GM18868 (cell line): ENCODE data around the gene RIMS1.
"Not testable (repeated sequence)": the region's sequence is repeated elsewhere in the genome, so short reads cannot be mapped to it uniquely, and the experiment has no call there.

ENCODE experiments used
- ATAC-seq: cut with Tn5 transposase; IDR thresholded peaks from one replicate; pipeline ENCODE4 v1.9.1; 2021; ENCODE audit warnings: mild to moderate bottlenecking, moderate library complexity; ENCODE audit not compliant: unreplicated experiment

The RIMS1 gene

DNA sequence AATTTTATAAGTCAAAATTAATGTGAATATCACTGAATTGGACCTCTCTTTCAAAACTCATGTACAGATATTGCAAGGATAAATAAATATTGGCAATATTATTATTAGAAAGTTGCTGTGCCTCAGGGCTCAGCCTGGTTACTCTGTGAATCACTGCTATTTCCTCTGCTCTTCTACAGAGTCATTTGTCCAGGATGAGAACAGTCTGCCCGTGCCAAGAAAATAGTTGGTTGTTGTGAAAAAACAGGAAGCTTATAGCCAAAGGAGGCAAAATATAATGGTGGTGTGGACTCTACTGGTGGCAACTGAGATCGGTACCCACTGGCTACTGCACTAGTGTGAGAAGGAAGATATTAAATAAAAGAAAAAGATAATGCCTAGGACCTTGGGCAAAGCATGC is 93.6 kb downstream of the RIMS1 start:
- no peak for ATAC-seq

GRCh38 chr6:71982389-71982788 is 96.0 kb downstream of the RIMS1 start:
- ATAC-seq = peak; percentile 94

DNA sequence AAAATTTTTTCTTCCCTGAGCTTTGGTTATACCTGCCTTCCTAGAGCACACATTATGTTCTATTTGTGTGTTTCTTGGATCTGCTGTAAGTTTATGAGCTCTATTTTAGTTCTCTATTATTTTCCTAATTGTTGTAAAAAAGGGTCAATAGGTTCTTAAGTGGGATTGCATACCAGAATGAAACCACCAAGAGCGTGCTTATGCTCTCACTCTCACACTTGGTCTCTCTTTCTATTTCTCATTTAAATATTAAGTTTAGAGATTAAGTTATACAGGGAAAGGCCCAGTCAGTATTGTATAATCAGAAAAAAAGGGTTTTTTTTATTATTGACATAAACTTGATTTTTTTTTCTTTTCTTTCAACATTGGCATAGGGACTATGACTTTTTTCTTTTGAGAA is 96.8 kb downstream of the RIMS1 start:
- ATAC-seq = no peak

DNA sequence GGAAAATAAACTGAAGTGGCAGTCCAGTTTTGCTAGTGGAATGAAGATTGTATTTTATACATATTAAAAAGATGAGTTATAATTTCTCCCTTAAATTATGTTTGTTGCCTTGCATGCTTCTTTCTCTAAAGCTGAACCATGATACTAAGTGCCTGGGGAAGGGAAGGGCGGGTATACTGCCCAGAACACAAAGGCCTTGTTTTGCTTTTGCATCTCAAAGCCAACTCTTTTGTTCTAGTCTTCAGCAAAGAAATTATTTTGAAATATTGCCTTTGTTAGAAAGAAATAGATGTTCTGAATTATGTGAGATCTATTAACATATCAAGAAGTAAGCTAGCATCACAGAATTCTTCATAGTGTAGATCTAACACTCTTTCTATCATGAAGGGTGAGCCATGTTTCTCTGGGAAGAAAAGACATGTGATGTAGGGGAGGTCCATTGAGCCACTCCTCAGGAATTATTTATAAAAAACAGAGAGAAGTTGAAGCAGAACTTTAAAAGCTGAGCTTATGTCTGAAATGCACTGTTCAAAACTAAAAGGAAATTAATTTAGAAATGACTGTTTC is 108.4 kb downstream of the RIMS1 start:
- ATAC-seq = no peak

- no peak for ATAC-seq
These were observed 111.0 kb downstream of the RIMS1 start for GRCh38 chr6:71997341-71997740.

- ATAC-seq = no peak
These were observed 116.1 kb downstream of the RIMS1 start for GRCh38 chr6:72002415-72002814.

- not testable (repeated sequence) for ATAC-seq
These were observed 120.2 kb downstream of the RIMS1 start for GRCh38 chr6:72006591-72006990.

DNA sequence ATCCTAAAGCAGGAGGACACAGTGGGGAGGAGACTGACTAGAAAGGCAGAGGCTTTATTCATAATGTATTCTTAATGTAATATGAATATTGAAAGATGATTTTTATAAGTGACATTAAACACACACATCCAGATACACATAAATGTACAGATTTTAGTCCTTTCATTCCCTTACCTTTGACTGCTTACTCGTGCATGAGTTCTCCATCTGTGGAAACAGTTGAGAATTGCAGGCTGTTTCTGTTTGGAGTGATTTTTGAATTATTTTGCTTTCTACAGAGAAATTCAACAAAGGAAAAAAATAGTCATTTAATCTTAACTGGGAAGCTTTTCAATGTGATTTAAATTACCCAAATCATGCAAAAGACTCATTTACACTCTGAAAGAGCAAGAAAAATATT is 136.5 kb downstream of the RIMS1 start:
- ATAC-seq = no peak

DNA sequence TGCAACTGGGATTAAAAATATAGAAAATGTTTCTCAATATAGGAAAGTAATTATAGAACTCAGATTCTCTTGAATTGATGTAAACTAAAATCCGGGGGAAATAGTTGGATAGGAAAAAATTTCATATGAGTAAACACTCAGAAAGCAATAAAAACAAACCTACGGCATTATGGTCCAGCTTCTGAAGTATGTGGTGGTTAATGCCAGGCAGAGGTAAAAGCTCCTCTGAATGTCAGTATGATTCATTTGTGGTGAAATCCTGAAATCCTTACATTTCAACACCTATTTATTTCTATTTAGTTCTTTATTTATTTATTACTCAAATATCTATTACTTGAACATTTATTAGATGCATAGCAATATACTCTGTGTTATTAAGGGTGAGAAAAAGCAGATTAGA is 145.1 kb downstream of the RIMS1 start:
- ATAC-seq = no peak

DNA sequence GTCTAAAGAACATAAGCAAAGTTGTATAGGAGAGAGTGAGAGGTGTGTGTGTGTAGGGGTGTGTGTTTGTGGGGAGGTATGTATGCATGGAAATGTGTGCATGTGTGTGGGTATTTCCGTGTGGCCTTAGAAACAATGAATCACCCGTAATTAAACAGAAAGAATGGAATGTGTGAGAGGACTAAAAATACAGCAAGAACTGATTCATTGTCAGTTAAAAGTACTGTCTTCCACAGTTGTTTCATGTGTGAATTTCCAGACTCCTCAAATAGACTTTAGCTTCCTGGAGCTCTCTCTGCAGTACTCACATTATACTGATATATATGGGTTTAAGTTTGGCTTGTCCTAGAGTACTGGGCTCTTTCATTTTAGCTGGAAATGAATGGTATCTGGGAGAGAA is 145.7 kb downstream of the RIMS1 start:
- no peak for ATAC-seq

DNA sequence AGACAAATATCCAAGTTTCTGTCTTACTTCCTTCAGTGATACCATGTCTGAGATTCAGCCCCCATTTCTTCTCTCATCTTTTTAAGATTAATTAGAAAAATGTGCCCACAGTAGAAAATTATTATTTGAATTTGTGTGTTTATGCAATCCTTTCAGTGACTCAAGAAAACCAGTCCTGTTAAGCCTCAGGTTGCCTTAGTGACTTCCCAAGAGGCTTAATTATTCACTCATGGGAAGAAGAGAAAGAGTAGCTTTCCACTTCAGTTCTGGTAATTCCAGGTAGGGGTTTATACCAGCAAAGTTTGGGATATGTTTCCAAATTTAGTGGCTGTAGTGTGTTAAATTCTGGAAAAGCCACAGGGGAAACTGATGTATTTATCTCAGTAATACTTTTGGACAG is 149.1 kb downstream of the RIMS1 start:
- ATAC-seq = no peak

- ATAC-seq = no peak
These were observed 149.6 kb downstream of the RIMS1 start for GRCh38 chr6:72035966-72036365.

DNA sequence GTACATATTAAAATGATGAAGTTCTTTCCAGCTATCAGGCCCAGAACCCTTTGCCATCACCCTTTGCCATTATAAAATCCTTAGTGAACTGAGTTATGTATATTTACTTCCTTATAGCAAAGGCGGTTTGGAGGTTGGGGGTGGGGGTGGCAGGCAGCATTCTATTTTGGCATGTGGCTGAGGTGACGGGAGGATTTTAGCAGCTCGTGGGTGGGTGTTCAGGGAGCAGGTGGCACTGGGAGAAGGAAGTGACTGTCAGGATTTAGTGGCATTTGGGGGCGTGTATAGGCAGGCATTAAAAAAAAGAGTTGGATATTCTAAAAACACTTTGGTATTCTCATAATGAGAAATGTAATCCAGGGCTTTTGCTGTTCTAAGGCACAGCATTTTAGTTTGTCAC is 150.7 kb downstream of the RIMS1 start:
- ATAC-seq = no peak

DNA sequence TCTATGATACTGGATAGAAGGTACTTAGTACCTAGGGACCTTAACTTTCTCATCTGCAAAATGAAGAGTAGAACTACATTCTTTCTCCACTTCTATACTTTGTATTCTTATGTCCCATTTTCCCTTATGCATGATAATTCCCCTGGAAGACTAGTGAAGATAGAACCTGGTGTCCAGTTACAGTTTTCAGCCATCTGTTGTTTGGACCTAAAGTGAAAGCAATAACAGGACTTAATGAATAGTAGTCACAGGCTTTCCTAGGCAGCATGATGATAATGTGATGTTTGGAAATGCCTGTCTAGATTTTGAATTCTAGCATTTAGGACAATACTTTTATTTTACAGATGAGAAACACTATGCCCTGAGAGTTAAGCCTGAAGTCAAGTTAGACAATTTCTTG is 153.8 kb downstream of the RIMS1 start:
- no peak for ATAC-seq

DNA sequence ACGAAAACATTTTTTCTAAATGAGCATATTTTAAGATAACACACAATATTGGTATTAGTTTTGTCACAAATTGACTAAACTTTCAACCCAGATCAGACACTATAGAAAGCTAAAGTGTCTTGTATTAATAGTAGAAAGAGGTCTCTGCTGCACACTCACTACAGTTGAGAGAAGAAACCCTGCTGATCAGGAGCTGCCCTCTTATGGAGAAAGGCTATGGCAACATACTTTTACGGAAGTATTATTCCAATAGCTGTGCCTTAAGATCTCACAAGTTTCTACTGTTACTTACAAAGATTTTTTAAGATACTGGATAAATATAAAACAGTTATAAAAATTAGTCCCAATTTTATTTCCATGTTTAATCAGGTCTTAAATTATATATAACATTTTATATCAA is 155.7 kb downstream of the RIMS1 start:
- ATAC-seq = no peak

- no peak for ATAC-seq
These were observed 161.7 kb downstream of the RIMS1 start for GRCh38 chr6:72048080-72048479.

DNA sequence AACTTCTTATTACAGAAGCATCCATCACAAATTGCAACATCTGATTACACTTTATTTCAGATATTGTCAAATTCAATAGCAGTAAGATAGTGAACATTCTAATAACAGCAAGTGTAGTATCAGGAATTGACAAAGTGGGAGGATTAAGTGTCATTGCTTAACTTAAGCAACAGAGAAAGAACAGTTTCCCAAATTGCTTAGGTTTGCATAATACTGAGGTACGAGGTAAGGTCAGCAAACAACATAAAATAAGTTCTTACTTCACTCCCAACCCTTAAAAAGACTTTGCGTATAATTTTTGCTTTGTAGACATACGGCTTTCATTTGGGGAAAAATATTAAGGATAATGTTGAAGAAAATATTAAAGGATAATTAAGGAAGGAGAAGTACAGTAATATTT is 163.0 kb downstream of the RIMS1 start:
- ATAC-seq = no peak

- ATAC-seq = no peak
These were observed 174.9 kb downstream of the RIMS1 start for GRCh38 chr6:72061286-72061685.

DNA sequence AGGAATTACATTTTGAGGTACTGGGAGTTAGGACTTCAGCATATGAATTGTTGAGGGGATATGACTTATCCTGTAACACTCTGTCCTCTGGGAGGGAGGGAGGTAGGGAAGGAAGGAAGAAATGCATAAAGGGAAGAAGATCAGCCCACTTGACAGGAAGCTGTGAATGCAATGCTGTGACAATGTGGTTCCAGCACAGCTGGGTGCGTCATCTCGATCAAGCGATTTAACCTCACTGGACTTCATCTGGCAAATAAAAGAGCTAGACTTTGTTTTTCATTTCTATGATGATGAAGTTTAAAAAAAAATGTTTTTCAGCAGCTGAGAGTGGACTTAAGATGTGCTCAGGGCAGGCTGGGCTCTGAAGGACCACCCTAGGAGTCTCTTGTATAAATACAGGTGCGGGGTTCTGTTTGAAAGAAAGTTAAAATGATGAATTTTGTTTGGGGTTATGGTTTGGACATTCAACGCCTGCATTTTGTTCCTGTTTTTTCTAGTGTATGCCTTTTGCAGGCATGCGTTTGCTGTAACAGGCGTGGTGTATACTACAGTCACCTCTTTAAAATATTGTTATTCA is 178.1 kb downstream of the RIMS1 start:
- no peak for ATAC-seq

GRCh38 chr6:72078096-72078495 is 191.7 kb downstream of the RIMS1 start:
- no peak for ATAC-seq

DNA sequence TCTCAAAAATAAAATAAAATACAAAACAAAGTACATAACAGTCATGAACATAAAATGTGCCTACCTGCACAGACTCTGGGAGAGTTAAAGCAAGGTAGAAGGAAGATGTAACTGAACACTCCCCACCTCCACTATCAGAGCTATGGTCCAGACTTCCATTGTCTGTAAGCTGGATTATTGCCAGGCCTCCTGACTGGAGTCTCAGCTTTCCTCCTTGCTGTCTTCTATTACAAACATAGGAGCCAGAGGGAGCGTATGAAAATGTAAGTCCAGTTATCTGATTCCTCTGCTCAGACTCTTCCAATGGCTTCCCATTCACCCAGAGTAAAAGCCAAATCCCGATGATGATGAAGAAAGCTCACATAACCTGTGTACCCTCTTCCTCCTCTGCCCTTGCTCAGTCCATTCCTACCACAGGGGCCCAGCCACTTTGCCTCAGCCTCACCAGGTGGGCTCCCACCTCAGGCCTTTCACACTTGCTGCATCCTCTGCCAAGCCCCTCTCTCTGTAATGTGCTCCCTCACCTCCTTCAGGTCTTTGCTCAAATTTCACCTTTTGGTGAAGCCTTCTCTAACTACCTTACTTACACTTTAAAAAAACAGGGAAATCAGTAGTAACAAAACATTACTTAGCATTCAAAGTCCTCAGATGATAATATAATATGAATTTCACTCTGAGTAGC is 194.1 kb downstream of the RIMS1 start:
- no peak for ATAC-seq

DNA sequence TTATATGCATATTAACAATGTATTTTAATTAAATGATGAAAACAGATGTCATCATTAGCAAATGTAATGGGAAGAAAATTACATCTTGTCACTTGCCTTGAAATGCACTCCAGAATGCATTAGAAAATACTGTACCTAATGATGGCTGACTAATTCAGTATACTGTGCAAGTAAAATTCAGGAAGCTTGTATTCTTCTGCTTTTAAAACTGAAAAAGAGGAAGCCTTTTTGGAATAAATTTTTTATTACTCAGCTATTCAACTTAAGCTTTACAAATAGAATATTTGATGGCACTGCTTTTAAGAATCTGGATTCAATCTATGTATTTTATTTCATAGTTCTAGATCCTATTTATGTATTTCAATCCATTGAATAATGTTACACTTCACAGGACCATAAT is 195.5 kb downstream of the RIMS1 start:
- no peak for ATAC-seq

DNA sequence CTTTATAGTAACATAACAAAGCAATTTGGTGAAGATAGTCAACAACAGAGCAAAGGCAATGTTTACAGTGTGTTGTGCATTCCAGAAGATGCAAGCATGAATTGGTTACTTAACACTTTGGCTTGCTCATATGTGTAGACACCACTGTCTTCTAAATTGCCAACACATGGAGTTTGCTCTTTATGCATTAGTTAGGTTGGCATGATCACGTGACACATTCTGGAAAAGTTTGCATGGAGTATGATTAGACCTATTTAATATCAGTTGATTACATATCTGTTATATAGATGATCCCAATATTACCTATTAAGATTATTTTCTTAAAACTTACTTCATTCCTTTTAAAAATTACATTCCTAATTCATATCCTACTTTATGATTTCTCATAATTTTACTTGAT is 197.6 kb downstream of the RIMS1 start:
- no peak for ATAC-seq
